SK-N-SH (cell line): ENCODE data around the gene BCL2A1.

Experiments used
- EZH2phosphoT487 ChIP-seq: fragments of 200-600 bp; sonication (generic); IDR thresholded peaks from 2 replicates; pipeline ENCODE4 v1.6.1; 2017; ENCODE audit warnings: low read depth, mixed run types, mild to moderate bottlenecking, antibody characterized with exemption, moderate library complexity, borderline replicate concordance
- FOXM1 ChIP-seq: IDR thresholded peaks from 2 replicates; pipeline ENCODE4 v1.4.0; 2012; ENCODE audit warnings: low read depth, mild to moderate bottlenecking
- JUND ChIP-seq: IDR thresholded peaks from 2 replicates; pipeline ENCODE4 v1.4.0; 2012
- NRF1 ChIP-seq: IDR thresholded peaks from 2 replicates; pipeline ENCODE4 v1.6.1; 2012; ENCODE audit warnings: low read depth, mild to moderate bottlenecking, low read length
- RAD21 ChIP-seq: IDR thresholded peaks from 2 replicates; pipeline ENCODE4 v1.6.1; 2012; ENCODE audit warnings: mild to moderate bottlenecking, low read length

- TF ChIP-seq NRF1 (no peak), RAD21 (no peak), EZH2phosphoT487 (no peak), FOXM1 (no peak), JUND (no peak)
Measured at GRCh38 chr15:79943820-79944219, 27.2 kb downstream of the BCL2A1 start.
